GM12874 (cell line): ENCODE data around the gene GSX1.

Experiments used
- TF ChIP-seq, protein P1 (sequence below): IDR thresholded peaks from 2 replicates; pipeline ENCODE4 v1.5.1; 2011; ENCODE audit warnings: low read depth, mild to moderate bottlenecking, control low read depth, low read length, moderate library complexity; ENCODE audit not compliant: insufficient read depth

GSX1 gene

DNA sequence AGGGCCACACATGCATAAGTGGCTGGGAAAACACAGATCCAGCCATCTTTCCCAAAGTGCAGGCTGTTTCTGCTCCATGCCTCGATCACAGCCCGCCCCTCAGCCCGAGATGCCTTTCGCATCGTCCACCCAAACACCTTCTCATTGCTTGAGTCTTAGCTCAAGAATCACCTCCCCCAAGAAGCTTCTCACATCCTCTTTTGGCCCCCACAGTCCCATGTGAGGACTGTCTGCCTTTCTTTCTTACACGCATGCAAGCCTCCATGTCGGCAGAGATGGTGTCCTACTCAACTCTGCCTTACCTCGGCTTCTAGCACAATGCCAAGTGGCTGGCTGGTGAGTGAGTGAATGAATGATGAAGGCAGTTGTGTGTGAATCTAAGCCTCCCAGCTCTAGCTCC, 18.1 kb upstream of the GSX1 start:
- TF ChIP-seq, protein P1, sequence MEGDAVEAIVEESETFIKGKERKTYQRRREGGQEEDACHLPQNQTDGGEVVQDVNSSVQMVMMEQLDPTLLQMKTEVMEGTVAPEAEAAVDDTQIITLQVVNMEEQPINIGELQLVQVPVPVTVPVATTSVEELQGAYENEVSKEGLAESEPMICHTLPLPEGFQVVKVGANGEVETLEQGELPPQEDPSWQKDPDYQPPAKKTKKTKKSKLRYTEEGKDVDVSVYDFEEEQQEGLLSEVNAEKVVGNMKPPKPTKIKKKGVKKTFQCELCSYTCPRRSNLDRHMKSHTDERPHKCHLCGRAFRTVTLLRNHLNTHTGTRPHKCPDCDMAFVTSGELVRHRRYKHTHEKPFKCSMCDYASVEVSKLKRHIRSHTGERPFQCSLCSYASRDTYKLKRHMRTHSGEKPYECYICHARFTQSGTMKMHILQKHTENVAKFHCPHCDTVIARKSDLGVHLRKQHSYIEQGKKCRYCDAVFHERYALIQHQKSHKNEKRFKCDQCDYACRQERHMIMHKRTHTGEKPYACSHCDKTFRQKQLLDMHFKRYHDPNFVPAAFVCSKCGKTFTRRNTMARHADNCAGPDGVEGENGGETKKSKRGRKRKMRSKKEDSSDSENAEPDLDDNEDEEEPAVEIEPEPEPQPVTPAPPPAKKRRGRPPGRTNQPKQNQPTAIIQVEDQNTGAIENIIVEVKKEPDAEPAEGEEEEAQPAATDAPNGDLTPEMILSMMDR, result no peak

DNA sequence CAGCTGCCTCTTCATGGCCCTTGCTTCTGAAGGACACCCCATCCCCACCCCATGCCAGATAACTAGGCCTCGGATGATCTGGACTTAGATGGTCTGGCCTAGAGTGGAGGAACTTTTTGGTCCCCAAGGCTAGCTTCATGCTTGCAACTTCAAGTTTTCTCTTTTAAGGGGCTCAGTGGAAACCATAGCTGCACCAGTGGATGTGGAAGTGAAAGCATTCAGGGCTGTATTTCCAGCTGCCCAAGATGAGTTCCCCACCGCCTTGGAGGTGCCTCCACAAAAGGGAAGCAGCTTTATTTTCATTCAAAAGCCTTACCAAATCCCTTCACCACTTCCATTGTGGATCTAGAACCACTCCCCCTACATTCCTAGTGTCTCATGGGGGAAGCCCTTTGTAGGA, 17.6 kb upstream of the GSX1 start:
- TF ChIP-seq, protein P1, result no peak

DNA sequence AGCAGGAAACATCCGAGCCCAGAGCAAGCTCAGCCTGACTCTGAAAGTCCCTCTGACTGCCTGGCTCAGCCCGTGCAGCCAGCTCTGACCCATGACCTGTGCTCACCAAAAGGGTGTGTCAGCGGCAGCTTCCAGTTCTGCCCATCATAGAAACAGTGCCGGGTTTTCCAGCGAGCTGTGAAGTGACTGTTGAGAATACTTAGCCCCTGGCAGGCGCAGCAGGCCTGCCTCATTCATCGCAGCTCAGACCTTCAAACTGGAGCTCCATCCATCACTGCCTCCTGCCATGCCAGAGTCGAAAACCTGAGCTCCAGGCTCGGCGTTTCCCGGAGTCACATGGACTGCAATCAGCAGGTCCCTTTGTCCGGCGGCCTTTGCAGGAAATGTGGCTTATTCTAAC, 16.3 kb upstream of the GSX1 start:
- TF ChIP-seq, protein P1, result no peak

DNA sequence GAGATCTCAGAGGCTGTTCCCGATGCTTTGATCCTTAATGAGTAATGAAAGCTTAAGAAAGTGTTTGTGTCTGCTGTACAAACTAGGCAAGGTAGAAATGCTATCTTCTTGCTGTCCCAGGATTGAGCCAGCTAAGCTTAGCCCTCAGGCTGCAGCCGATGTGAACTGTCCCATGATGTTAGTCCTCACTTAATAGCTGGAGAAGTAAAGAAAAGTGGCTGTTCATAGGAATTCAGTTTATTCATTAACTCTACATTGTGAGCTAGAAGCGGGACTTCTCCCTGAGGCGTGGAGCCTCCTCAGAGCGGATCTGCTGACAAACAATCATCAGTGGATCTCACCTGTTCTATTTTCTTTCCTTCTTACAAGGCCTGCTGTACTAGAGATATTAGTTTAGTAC, 10.1 kb upstream of the GSX1 start:
- TF ChIP-seq, protein P1, result no peak

DNA sequence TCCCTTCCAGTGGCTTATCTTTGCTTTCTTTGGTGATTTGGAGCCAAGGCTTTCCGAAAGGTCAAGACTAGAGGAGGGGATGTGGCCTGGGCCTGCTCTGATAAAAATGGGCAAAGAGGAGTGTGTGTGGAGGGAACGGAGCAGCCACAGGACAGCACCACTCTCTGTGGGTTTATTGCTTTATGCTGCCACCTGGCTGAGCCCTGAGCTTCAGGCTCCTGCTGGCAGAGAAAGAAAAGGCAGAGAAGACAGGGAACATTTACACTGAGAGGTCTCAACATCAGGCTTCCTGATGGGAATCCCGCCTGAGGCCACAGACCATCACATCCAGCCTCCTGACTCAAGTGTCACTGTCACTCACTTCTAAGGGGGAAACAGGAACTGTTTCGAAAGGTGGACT, 9.2 kb upstream of the GSX1 start:
- TF ChIP-seq, protein P1, result no peak

DNA sequence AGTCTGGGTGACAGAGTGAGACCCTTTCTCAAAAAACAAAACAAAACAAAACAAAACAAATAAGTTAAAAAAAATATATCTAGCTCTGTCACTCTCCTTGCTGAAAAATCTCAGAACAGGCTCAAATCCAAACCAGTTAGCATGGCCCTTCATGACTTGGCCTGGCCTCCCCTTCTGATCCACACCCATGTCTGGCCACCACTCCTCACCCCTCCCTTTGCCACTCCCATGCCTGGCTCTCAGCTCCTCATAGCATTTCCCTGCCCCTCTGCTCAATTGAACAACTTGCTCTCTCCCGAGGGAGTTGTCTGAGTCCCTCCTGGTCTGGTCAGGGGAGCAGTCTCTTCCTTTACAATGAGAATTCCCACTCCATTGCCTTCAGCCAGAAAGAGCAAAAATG, 4.0 kb upstream of the GSX1 start:
- TF ChIP-seq, protein P1, result no peak

DNA sequence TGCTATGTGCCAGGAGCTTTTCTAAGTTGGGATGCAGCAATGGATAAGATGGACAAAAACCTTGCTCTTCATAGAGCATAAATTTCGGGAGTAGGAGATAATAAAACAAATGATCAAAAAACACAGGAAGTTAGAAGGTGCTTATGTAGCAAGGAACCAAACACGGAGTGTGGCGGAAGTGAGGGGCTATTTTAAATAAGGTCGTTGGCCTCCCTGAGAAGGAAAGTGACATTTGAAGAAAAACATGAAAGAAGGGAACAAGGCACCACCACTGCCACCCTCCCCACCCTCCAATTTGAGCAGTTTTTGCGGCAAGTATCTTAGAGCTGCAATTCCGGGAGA, 3.2 kb upstream of the GSX1 start:
- TF ChIP-seq, protein P1, result no peak
